ENCODE measurements around the gene FN3KRP.

GRCh38 chr17:82697808-82698064 lies 18.8 kb upstream of the FN3KRP start:
- TF ChIP-seq TAF1 (IDR thresholded peaks at IDR 0.05; ENCODE audit: borderline replicate concordance, low read depth, low read length) (no peak), POLR2A (IDR thresholded peaks at IDR 0.05; ENCODE audit: low read depth, low read length) (no peak), POLR2AphosphoS5 (IDR thresholded peaks at IDR 0.05; ENCODE audit: low read depth, low read length) (no peak)

Measured in GM12892 (cell line).